Muscle layer of colon (tissue), 2 donors: Measurements from ENCODE around the gene MBOAT2.

Source experiments
- H3K27ac ChIP-seq: one replicate; pipeline ENCODE4 v1.7.0; 2013; ENCODE audit warnings: low read depth, mild to moderate bottlenecking, low read length, moderate library complexity
- H3K27me3 ChIP-seq, 2 donors: one replicate each; pipeline ENCODE4 v1.7.0; 2013; ENCODE audit warnings: low read length in 2 of 2, mild to moderate bottlenecking in 2 of 2; ENCODE audit not compliant: insufficient read depth in 2 of 2, control insufficient read depth in 1 of 2
- H3K36me3 ChIP-seq: one replicate; pipeline ENCODE4 v1.7.0; 2013; ENCODE audit warnings: mild to moderate bottlenecking, low read length; ENCODE audit not compliant: insufficient read depth
- H3K4me1 ChIP-seq: one replicate; pipeline ENCODE4 v1.7.0; 2013; ENCODE audit warnings: mild to moderate bottlenecking, low read length; ENCODE audit not compliant: insufficient read depth
- H3K4me3 ChIP-seq, 2 donors: one replicate each; pipeline ENCODE4 v1.7.0; 2013; ENCODE audit warnings: low read length in 2 of 2, low read depth in 1 of 2, mild to moderate bottlenecking in 1 of 2, moderate library complexity in 1 of 2
- H3K9ac ChIP-seq: one replicate; pipeline ENCODE4 v1.7.0; 2013; ENCODE audit warnings: low read length
- H3K9me3 ChIP-seq: one replicate; pipeline ENCODE4 v1.7.0; 2013; ENCODE audit warnings: mild to moderate bottlenecking, low read length
- donor health status: abdominal sarcoma.
- donor health status: Adenocarcinoma of cecum.

Gene MBOAT2

DNA sequence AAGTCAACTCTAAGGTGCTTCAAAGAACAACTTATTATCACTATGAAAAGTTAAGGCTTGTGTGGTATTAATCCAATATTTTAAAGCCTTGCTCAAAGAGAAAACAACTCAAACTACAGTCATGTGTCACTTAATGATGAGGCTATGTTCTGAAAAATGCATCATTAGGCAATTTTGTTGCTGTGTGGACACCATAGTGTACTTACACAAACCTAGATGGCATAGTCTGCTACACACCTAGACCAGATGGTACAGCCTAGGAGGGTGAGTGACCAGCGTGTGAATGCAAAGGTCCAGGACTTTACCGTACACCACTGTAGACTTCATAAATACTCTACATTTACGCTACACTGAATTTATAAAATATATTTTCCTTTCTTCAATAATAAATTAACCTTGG lies 3.0 kb downstream of the MBOAT2 start:
- Histone ChIP-seq H3K9ac (no peak overlapping the region), H3K4me3 (no peak overlapping the region), H3K36me3 (no peaks in the 10 kb centered on the region), H3K27ac (no peak overlapping the region), H3K27me3 (no peaks in the 10 kb centered on the region), H3K9me3 (no peaks in the 10 kb centered on the region), H3K4me1 (peaks cover 5% of the 10 kb centered on the region)

DNA sequence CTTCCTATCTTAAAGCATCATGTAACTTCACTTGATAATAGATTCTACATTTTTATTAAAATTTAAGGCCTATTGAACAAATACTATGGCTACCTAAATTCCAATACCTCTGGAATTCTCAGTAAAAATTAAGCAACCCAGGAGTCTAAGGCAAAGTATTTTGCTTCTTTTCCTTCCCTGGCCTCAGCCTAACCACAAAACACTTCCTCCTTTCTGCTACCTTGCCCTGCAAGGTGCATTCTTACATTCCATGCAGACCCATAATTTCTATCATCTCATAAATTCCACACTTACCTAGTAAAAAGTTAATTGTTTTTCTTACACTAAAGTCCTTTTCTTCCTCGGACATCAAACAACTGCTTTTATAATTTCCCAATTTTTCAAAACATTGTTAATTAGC lies 3.7 kb downstream of the MBOAT2 start:
- no peaks in the 10 kb centered on the region for H3K36me3 ChIP-seq
- no peaks in the 10 kb centered on the region for H3K9me3 ChIP-seq
- H3K4me3 ChIP-seq, result no peak overlapping the region
- H3K27ac ChIP-seq, result no peak overlapping the region
- H3K4me1 ChIP-seq, result peaks cover 5% of the 10 kb centered on the region
- H3K27me3 ChIP-seq, result no peaks in the 10 kb centered on the region
- H3K9ac ChIP-seq, result no peak overlapping the region

- no peaks in the 10 kb centered on the region for H3K4me1 ChIP-seq
- H3K36me3 ChIP-seq, result no peaks in the 10 kb centered on the region
- no peak overlapping the region for H3K9ac ChIP-seq
- no peaks in the 10 kb centered on the region for H3K27me3 ChIP-seq
- no peaks in the 10 kb centered on the region for H3K9me3 ChIP-seq
- no peak overlapping the region for H3K27ac ChIP-seq
- H3K4me3 ChIP-seq, result no peak overlapping the region
Observed at GRCh38 chr2:8999102-8999446, 4.4 kb downstream of the MBOAT2 start.

GRCh38 chr2:8998418-8999101 lies 4.9 kb downstream of the MBOAT2 start:
- H3K9me3 ChIP-seq, result no peaks in the 10 kb centered on the region
- H3K27me3 ChIP-seq, result no peaks in the 10 kb centered on the region
- no peaks in the 10 kb centered on the region for H3K36me3 ChIP-seq
- H3K27ac ChIP-seq, result no peak overlapping the region
- H3K4me3 ChIP-seq, result no peak overlapping the region
- no peak overlapping the region for H3K9ac ChIP-seq
- H3K4me1 ChIP-seq, result no peaks in the 10 kb centered on the region

DNA sequence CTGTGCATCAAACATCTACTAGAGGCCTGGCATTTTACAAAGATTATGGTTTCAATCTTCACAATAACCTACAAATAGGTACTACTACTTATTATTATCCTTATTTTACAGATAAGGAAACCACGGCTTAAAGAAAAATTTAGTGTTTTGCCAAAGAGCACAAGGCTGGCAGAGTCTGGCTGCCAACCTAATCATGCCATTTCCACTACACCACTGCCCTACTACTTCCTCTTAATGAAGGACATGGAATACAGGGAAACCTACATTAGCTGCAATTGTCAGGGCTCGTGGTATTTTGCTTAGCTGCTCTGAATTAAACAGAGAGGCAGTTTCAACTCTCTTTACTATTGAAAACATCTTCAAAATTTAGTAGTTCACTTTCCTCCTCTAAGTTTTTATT lies 5.9 kb downstream of the MBOAT2 start:
- Histone ChIP-seq H3K9ac (no peak overlapping the region), H3K27me3 (no peaks in the 10 kb centered on the region), H3K9me3 (no peaks in the 10 kb centered on the region), H3K4me1 (no peaks in the 10 kb centered on the region), H3K36me3 (no peaks in the 10 kb centered on the region), H3K4me3 (no peak overlapping the region), H3K27ac (no peak overlapping the region)

- Histone ChIP-seq H3K27me3 (no peaks in the 10 kb centered on the region), H3K36me3 (no peaks in the 10 kb centered on the region), H3K4me3 (no peak overlapping the region), H3K27ac (no peak overlapping the region), H3K9me3 (no peaks in the 10 kb centered on the region), H3K4me1 (no peaks in the 10 kb centered on the region), H3K9ac (no peak overlapping the region)
Observed at GRCh38 chr2:8997108-8997507, 6.4 kb downstream of the MBOAT2 start.

GRCh38 chr2:8996006-8996405 lies 7.5 kb downstream of the MBOAT2 start:
- Histone ChIP-seq H3K4me1 (no peaks in the 10 kb centered on the region), H3K27me3 (no peaks in the 10 kb centered on the region), H3K27ac (no peak overlapping the region), H3K36me3 (no peaks in the 10 kb centered on the region), H3K9ac (no peak overlapping the region), H3K4me3 (no peak overlapping the region), H3K9me3 (no peaks in the 10 kb centered on the region)

- Histone ChIP-seq H3K4me1 (no peaks in the 10 kb centered on the region), H3K36me3 (no peaks in the 10 kb centered on the region), H3K27me3 (no peaks in the 10 kb centered on the region), H3K4me3 (no peak overlapping the region), H3K27ac (no peak overlapping the region), H3K9me3 (no peaks in the 10 kb centered on the region), H3K9ac (no peak overlapping the region)
Observed at GRCh38 chr2:8994386-8994785, 9.1 kb downstream of the MBOAT2 start.

GRCh38 chr2:8993902-8994278 lies 9.6 kb downstream of the MBOAT2 start:
- Histone ChIP-seq H3K36me3 (no peaks in the 10 kb centered on the region), H3K9ac (no peak overlapping the region), H3K4me3 (no peak overlapping the region), H3K27me3 (no peaks in the 10 kb centered on the region), H3K4me1 (no peaks in the 10 kb centered on the region), H3K9me3 (no peaks in the 10 kb centered on the region), H3K27ac (no peak overlapping the region)

GRCh38 chr2:8993196-8993901 lies 10.1 kb downstream of the MBOAT2 start:
- Histone ChIP-seq H3K4me1 (no peaks in the 10 kb centered on the region), H3K27ac (no peak overlapping the region), H3K27me3 (no peaks in the 10 kb centered on the region), H3K9ac (no peak overlapping the region), H3K36me3 (no peaks in the 10 kb centered on the region), H3K9me3 (no peaks in the 10 kb centered on the region), H3K4me3 (no peak overlapping the region)

GRCh38 chr2:8992643-8993042 lies 10.8 kb downstream of the MBOAT2 start:
- H3K36me3 ChIP-seq, result no peaks in the 10 kb centered on the region
- no peaks in the 10 kb centered on the region for H3K4me1 ChIP-seq
- no peaks in the 10 kb centered on the region for H3K9me3 ChIP-seq
- H3K27ac ChIP-seq, result no peak overlapping the region
- no peak overlapping the region for H3K9ac ChIP-seq
- no peak overlapping the region for H3K4me3 ChIP-seq
- no peaks in the 10 kb centered on the region for H3K27me3 ChIP-seq

- no peaks in the 10 kb centered on the region for H3K9me3 ChIP-seq
- H3K4me3 ChIP-seq, result no peak overlapping the region
- no peaks in the 10 kb centered on the region for H3K36me3 ChIP-seq
- no peak overlapping the region for H3K27ac ChIP-seq
- no peak overlapping the region for H3K9ac ChIP-seq
- no peaks in the 10 kb centered on the region for H3K4me1 ChIP-seq
- H3K27me3 ChIP-seq, result no peaks in the 10 kb centered on the region
Observed at GRCh38 chr2:8989536-8990079, 13.9 kb downstream of the MBOAT2 start.
